K562 (cell line): Measurements from ENCODE around the gene SHC1. TPM values are rescaled to one million over a fixed set of nuclear protein-coding genes. Genes with fewer than 3 reads are reported as not detected.

ENCODE experiments used
- ATAC-seq: fragments of 200-7000 bp; cut with Tn5 transposase; 3 replicates; pipeline ENCODE4 v1.9.1; 2020; ENCODE audit warnings: moderate library complexity
- BruUV-seq: library from RNA; stranded (reverse); fragments of 400-500 nt; replicated peaks from 2 replicates; lab custom pipeline; 2021; lab: Mats Ljungman, UMichigan
- CTCF ChIA-PET: fragments of 300-600 bp; formaldehyde crosslinking; extraction: SDS; loops from one replicate; lab custom pipeline; 2021; ENCODE audit warnings: low intra/inter-chr PET ratio; lab: Yijun Ruan, JAX
- POLR2A ChIA-PET: fragments of 300-600, 350-650 bp; sonication (Branson Sonifier 250); formaldehyde crosslinking; extraction: SDS; loops from one replicate; lab custom pipeline; 2021; ENCODE audit warnings: antibody characterized with exemption, inconsistent platforms; lab: Yijun Ruan, JAX
- DNase-seq, 4 experiments: peaks; one replicate each; pipeline versions ENCODE4 v3.0.0 to v3.0.0-alpha.2; 2011 to 2018; ENCODE audit warnings: low spot score in 3 of 4, mixed read lengths in 3 of 4; ENCODE audit errors: extremely low read depth in 1 of 4
- FAIRE-seq: peaks from 2 replicates; lab custom pipeline; 2011; peaks lifted over from hg19 to GRCh38; lab: Jason Lieb, UNC
- H2AFZ ChIP-seq: 2 replicates; pipeline ENCODE4 v1.6.0; 2011; ENCODE audit warnings: low read depth, low read length, control low read depth, inconsistent platforms
- H3K27ac ChIP-seq: fragments of 200-600 bp; 3 replicates; pipeline ENCODE4 v1.8.0; 2011; ENCODE audit warnings: low read depth, mild to moderate bottlenecking, control low read depth, inconsistent platforms, low read length, moderate library complexity, mixed read lengths; ENCODE audit errors: extremely low read depth
- H3K27me3 ChIP-seq, 2 experiments: fragments of 300-600 bp in 1 of 2; 2 replicates in 1 of 2; 3 replicates in 1 of 2; pipeline versions ENCODE4 v1.6.0 to v1.8.0; 2011; ENCODE audit warnings: inconsistent platforms in 2 of 2, low read length in 2 of 2, mild to moderate bottlenecking in 1 of 2, mixed read lengths in 1 of 2, moderate library complexity in 1 of 2; ENCODE audit not compliant: control insufficient read depth in 2 of 2, insufficient read depth in 2 of 2
- H3K36me3 ChIP-seq: fragments of 300-600 bp; 3 replicates; pipeline ENCODE4 v1.8.0; 2011; ENCODE audit warnings: mild to moderate bottlenecking, low read length, inconsistent platforms; ENCODE audit not compliant: control insufficient read depth, insufficient read depth
- H3K4me1 ChIP-seq, 2 experiments: fragments of 200-600 bp in 1 of 2; replicated peaks in 1 of 2; 2 replicates in 1 of 2; 3 replicates in 1 of 2; pipeline versions ENCODE4 v1.5.1 to v1.8.0; 2011; ENCODE audit warnings: inconsistent platforms in 2 of 2, low read length in 2 of 2, mild to moderate bottlenecking in 1 of 2, mixed read lengths in 1 of 2, moderate library complexity in 1 of 2; ENCODE audit not compliant: control insufficient read depth in 2 of 2, insufficient read depth in 2 of 2
- H3K4me2 ChIP-seq: 2 replicates; pipeline ENCODE4 v1.6.1; 2011; ENCODE audit warnings: low read length, control low read depth, inconsistent platforms, mixed read lengths; ENCODE audit not compliant: insufficient read depth
- H3K4me3 ChIP-seq: fragments of 200-600 bp; sonication (generic), shearing (Covaris generic); 2 replicates; pipeline ENCODE4 v1.5.1; 2016; ENCODE audit warnings: control low read depth, inconsistent platforms
- H3K79me2 ChIP-seq: fragments of 200-600 bp; 3 replicates; pipeline ENCODE4 v1.8.0; 2011; ENCODE audit warnings: low read length, inconsistent platforms; ENCODE audit not compliant: control insufficient read depth, insufficient read depth
- H3K9ac ChIP-seq, 2 experiments: 2 replicates each; pipeline versions ENCODE4 v1.6.0 to v1.6.1; 2011; ENCODE audit warnings: low read depth in 2 of 2, low read length in 2 of 2, control low read depth in 1 of 2, inconsistent platforms in 1 of 2, mild to moderate bottlenecking in 1 of 2, mixed read lengths in 1 of 2; ENCODE audit not compliant: insufficient read depth in 1 of 2
- H3K9me1 ChIP-seq: one replicate; pipeline ENCODE4 v1.6.0; 2011; ENCODE audit warnings: inconsistent platforms, mild to moderate bottlenecking, low read length, moderate library complexity; ENCODE audit not compliant: control insufficient read depth, insufficient read depth
- H3K9me3 ChIP-seq: replicated peaks from 2 replicates; pipeline ENCODE4 v1.5.1; 2011; ENCODE audit warnings: low read depth, low read length, inconsistent platforms; ENCODE audit not compliant: control insufficient read depth, insufficient read depth
- H4K20me1 ChIP-seq: replicated peaks from 2 replicates; pipeline ENCODE4 v1.6.1; 2011; ENCODE audit warnings: low read length, inconsistent platforms, mixed read lengths; ENCODE audit not compliant: control insufficient read depth, insufficient read depth
- ATF3 ChIP-seq, 2 experiments: fragments of 450-650 bp in 1 of 2; sonication (generic) in 1 of 2; formaldehyde crosslinking in 1 of 2; IDR thresholded peaks in 1 of 2; conservative IDR thresholded peaks in 1 of 2; 2 replicates each; pipeline versions ENCODE4 v1.6.1 to v1.8.1; 2016 to 2023; ENCODE audit warnings: mild to moderate bottlenecking in 2 of 2, moderate library complexity in 2 of 2, inconsistent platforms in 1 of 2, missing genetic modification reagents in 1 of 2
- CEBPG ChIP-seq, 3 experiments: fragments of 200-800 bp in 1 of 3; sonication (Bioruptor generic) in 1 of 3; sonication (generic) in 1 of 3; formaldehyde crosslinking in 1 of 3; IDR thresholded peaks in 2 of 3; conservative IDR thresholded peaks in 1 of 3; 2 replicates each; pipeline versions ENCODE4 v1.6.1 to v1.8.0; 2016 to 2022; ENCODE audit warnings: missing compliant biosample characterization in 2 of 3, missing genetic modification characterization in 2 of 3, mild to moderate bottlenecking in 1 of 3, missing genetic modification reagents in 1 of 3
- CHD1 ChIP-seq: fragments of 200-600 bp; sonication (generic); IDR thresholded peaks from one replicate; pipeline ENCODE4 v1.6.1; 2012; ENCODE audit warnings: mild to moderate bottlenecking, moderate library complexity, low read length, inconsistent platforms
- DPF2 ChIP-seq: fragments of 450-650 bp; IDR thresholded peaks from 2 replicates; pipeline ENCODE4 v1.6.1; 2016
- ELK1 ChIP-seq: sonication (generic); formaldehyde crosslinking; IDR thresholded peaks from 2 replicates; pipeline ENCODE4 v1.8.1; 2022; ENCODE audit warnings: missing genetic modification reagents
- NUFIP1 ChIP-seq: fragments of 450-650 bp; IDR thresholded peaks from 2 replicates; pipeline ENCODE4 v1.6.1; 2018; ENCODE audit not compliant: partially characterized antibody
- SMAD4 ChIP-seq: fragments of 250-450 bp; sonication (Bioruptor Pico); conservative IDR thresholded peaks from 2 replicates; pipeline ENCODE4 v1.8.0; 2021; ENCODE audit warnings: inconsistent platforms, mild to moderate bottlenecking, moderate library complexity
- ZNF592 ChIP-seq: fragments of 450-650 bp; IDR thresholded peaks from 2 replicates; pipeline ENCODE4 v1.6.1; 2017; ENCODE audit warnings: antibody characterized with exemption, mild to moderate bottlenecking
- WGBS: fragments of 100-300 bp; shearing (Covaris generic); methylation state at CpG from one replicate; pipeline ENCODE4 v1.1.6; 2016; ENCODE audit warnings: low coverage, mixed read lengths; ENCODE audit not compliant: insufficient coverage; ENCODE audit errors: missing lambda C conversion rate; 5-methylcytosine and 5-hydroxymethylcytosine counted together
- in situ Hi-C: fragments of 300-500 bp; cut with MboI; formaldehyde crosslinking; loops from 4 replicates; pipeline ENCODE4 v1.15.0; 2018; ENCODE audit warnings: inconsistent platforms, mixed read lengths
- intact Hi-C: fragments of 100-400 bp; cut with micrococcal nuclease; formaldehyde crosslinking; loops from 2 replicates; pipeline ENCODE4 v1.14.2; 2022
- polyA plus RNA-seq, 8 experiments: library from polyadenylated mRNA; depleted of rRNA in 4 of 8; stranded (reverse) in 5 of 8; unstranded in 3 of 8; fragments of >200 nt; fragmentation: Nextera tagmentation in 2 of 8; fragmentation: Illumina TruSeq in 1 of 8; extraction: Ambion mirVana in 2 of 8; extraction: Trizol in 1 of 8; gene quantifications; 2 replicates each; pipeline versions ENCODE4 v1.2.1 to v1.2.3, GENCODE V29; 2011 to 2014; ENCODE audit warnings: inconsistent platforms in 1 of 8, missing spikeins in 1 of 8
- total RNA-seq, 7 experiments: library from RNA; depleted of rRNA in 6 of 7; stranded (reverse); fragments of >200 nt in 6 of 7; fragmentation: Illumina TruSeq in 2 of 7; extraction: Trizol in 2 of 7; gene quantifications; 2 replicates each; pipeline versions ENCODE4 v1.2.1 to v1.2.3, GENCODE V29; 2011 to 2021; ENCODE audit warnings: low replicate concordance in 1 of 7

SHC1 gene
- total and polyA plus RNA-seq, 9 of the 15 experiments (the other 6 are each of a cell fraction or from before 2014, with no cell fraction given) = 4.1 to 113 (median 51.9) TPM

GRCh38 chr1:154975409-154976059, 5.0 kb upstream of the SHC1 start:
- whole genome bisulfite sequencing = 0% methylated on average over 24 of the region's 24 CpGs
- Histone ChIP-seq H3K27ac (peak overlapping the region; percentile 99), H3K4me3 (peak overlapping the region; percentile 66), H3K9ac (peak overlapping the region; percentile 89 to 97), H3K9me1 (no peaks in the 10 kb centered on the region), H4K20me1 (no peaks in the 10 kb centered on the region), H3K27me3 (no peaks in the 10 kb centered on the region; a peak in 1 of 5 replicates), H3K4me2 (peak overlapping the region; percentile 98), H2AFZ (no peak overlapping the region), H3K4me1 (peaks cover 33 to 40% of the 10 kb centered on the region in 2 experiments), H3K36me3 (peaks cover 32% of the 10 kb centered on the region), H3K79me2 (peaks cover 76% of the 10 kb centered on the region), H3K9me3 (no peaks in the 10 kb centered on the region)
- BruUV-seq = TSS peak; percentile 61
- intact Hi-C loops (no loop called here), in situ Hi-C loops (no loop called here)
- FAIRE-seq (no peak), DNase-seq (peak in 2 of 4 experiments; percentile 46 to 78), ATAC-seq (peak; percentile 12)
- ChIA-PET POLR2A (interaction anchor here (0.7 to 8.3 kb wide), 6 partner anchors 7 to 75 kb away, joined by 3 to 80 read pairs (median 22); partner anchors contain the start of genes ADAM15, FLAD1, LENEP and PYGO2), CTCF (interaction anchor here (1.0 to 2.3 kb wide), 3 partner anchors 21 to 42 kb away, joined by 4 to 11 read pairs (median 5); no protein-coding TSS in a partner anchor)
- TF ChIP-seq ZNF592 (0 out of 2 replicates have a peak, but pooled peaks have one; percentile 38), ATF3 (IDR thresholded peaks at IDR 0.05) (peak; percentile 64; the same call in 1 of the 2 replicates), ATF3 (CRISPR knock-in tag; conservative IDR thresholded peaks at IDR 0.05) (no peak), DPF2 (no peak), NUFIP1 (no peak), SMAD4 (CRISPR knock-in tag) (no peak), CHD1 (peak; percentile 61), ELK1 (CRISPR knock-in tag) (no peak), CEBPG (CRISPR knock-in tag; IDR thresholded peaks at IDR 0.05) (no peak; the same call in 1 of the 2 replicates), CEBPG (tag; conservative IDR thresholded peaks at IDR 0.05 in 1 of 2, IDR thresholded peaks at IDR 0.05 in 1 of 2) (peak in 1 of 2 experiments; percentile 82; a peak in 2 of 4 replicates)
